HG03045 (cell line): Measurements from ENCODE around the gene GRIN2A.

Experiments used
- ATAC-seq: cut with Tn5 transposase; IDR thresholded peaks from one replicate; pipeline ENCODE4 v1.9.1; 2021; ENCODE audit warnings: mild to moderate bottlenecking, moderate library complexity; ENCODE audit not compliant: unreplicated experiment

GRIN2A gene

DNA sequence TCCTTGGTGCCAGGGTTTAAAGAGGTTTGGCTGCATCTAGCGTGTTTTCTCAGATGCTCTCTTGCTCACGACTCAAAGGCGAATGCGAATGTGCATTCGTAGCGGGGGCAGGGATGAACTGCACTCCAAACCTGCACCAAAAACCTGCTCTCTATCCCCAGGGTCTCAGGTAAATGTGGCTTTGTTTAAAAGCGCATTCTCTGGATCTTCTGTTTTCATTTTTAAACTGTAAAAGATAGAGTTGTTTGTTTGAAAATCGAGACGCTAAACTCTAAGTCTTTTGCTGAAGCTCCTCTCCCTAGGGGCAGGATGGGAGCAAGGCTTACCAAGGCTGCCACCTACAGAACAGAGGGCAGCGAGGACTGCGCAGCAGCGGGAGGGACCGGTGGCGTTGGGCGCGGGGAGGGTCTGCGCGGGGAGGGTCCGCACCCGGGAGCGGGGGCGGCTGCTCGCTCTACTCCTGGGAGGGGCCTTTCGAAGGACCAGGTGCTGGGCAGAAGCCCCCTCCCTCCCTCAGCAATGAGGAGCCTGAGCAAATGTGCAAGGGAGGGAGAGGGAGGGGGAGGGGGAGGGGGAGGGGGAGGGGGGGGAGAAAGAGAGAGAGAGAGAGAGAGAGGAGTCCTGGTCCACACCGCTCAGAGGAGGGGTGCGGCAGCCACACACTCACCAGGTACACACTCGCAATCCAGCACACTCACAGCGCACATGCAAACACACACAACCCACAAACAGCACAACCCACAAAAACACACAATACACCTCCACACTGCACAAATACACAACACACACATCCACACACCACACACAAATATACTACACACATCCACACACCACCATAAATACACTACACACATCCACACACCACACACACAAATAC is 142.8 kb downstream of the GRIN2A start:
- ATAC-seq = no peak

DNA sequence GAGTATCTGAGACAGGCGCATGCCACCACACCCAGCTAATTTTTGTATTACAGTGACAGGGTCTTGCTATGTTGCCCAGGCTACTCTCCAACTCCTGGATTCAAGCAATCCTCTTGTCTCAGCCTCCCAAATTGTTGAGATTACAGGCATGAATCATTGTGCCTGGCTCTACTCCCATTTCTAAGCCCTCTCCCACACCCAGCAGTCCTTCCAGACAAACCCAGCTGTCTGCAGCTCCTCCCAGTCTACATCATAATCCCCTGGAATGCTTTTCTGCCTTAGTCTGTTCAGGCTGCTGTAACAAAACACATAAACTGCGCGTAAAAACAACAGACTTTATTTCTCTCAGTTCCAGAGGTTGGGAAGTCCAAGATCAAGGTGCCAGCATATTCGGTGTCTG is 144.5 kb downstream of the GRIN2A start:
- no peak for ATAC-seq

DNA sequence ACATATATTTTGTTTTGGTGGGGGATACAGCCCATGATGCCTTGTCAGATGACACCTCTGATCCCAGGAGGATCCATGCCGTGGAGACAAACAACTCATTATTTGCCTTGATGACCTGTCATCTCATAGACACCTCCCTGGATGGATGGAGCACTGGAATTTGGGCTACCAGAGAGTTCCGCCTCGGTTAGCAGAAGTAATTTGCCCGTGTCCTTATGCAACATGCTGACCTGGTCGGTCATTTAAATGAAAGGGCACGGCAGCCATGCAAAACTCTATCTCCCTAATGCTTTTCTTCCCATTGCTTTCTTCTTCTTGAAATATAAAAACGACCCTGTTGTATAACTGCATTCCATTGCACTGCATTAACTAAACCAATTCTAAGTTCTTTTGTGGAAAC is 145.3 kb downstream of the GRIN2A start:
- no peak for ATAC-seq

DNA sequence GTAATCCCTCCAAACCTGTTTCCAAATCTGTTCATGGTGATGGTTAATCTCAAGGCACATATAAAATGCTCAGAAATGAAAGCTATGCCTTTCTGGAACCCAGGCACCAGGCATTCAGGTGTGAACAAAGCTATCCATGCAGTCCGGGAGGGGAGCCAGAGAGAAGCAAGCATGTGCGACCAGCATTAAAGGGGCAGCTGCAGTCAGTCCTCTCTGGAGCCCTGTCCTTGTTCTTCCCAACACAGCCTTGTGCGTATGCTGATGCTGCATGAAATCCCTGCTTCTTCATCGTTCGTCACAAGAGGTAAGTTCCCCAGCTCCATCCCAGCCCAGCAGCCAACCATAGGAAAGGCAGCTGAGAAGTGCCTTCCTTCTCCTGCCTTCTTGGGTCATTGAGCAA is 148.7 kb downstream of the GRIN2A start:
- ATAC-seq = no peak

DNA sequence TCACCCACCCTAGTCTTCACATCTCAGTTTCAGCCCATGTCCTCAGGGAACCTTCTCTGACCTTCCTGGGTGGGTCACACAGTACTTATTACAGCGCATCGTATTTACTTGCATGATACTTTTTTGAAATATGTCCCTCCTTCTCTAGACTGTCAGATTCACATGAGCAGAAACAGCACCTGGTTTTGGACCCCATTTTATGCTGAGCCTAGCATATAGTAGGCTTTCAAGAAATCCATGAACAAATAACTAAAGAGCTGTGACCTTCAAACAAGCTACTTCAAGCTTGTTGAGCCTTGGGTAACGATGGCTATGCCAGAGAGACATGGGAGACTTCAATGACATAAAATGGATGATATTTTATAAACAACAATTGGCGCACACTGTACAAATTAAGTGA is 150.3 kb downstream of the GRIN2A start:
- no peak for ATAC-seq

DNA sequence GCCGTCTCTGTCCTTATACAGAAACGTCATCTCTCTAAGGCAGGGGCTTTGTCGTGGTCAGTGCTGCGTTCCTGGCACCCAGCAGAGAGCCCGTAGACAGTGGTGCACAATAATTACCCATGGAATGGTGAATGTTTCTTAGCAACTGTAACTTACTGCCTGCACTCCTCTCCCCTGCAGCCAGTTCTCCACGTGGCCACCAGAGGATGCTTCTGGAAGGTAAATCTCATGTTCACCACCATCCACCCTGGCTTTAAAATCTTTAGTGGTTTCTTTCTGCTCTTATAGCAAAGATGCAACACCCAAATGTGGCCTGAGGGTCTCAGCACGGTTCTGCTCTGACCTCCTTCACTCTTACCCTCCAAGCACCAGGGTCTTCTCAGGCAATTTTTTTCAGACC is 150.8 kb downstream of the GRIN2A start:
- no peak for ATAC-seq

DNA sequence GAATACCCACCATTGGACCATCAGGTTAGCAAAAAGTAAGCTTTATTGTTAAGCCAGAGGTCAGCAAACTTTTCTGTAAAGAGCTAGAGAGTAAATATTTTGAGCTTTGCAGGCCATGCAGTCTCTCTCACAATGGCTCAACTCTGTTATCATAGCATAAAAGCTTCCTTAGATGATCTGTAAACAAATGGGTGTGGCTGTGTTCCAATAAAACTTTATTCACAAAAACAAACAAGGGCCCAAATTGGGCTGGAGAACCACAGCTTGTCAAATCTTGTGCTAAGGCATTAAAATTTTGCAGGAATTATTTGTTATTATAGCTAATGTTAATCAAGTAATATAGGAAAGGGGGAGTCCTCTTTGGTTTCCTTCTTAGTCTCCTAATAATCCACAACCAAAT is 153.6 kb downstream of the GRIN2A start:
- no peak for ATAC-seq

DNA sequence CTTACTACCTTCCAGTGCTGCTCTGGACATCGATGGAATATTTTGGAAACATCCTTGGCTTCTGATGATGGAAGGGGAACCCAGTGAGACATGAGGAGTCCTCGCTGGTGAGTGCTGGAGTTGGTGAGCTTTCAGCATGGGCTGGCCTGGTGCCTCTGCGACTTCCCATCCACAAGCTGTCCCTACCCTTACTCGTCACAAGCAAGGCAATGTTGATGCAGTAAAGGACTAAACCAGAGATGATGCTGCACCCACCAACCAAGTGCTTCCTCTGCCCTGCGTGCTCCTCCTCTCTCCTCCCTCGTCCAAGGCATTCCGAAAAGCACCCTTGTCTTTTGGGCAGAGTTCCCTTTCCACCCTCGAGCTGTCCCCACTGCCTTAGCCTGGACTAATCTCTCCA is 154.7 kb downstream of the GRIN2A start:
- no peak for ATAC-seq

DNA sequence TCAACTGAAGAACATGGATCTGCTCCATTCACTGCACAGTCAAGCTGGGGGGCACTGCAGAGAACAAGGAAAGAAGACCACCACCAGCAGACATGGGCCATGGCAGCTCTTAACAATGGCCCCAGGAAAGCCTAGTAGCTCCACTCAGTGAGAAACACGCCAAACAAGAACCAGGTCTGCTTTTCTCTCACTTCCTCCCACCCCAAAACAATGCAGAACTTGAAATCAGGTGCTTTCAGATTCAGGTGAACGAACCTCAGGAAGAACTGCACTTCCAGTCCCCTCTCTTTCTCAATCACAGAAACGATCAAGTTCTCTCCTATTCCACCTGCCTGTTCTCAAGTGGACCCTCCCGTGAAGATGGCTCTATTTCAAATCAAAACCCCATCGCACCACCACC is 155.6 kb downstream of the GRIN2A start:
- no peak for ATAC-seq

DNA sequence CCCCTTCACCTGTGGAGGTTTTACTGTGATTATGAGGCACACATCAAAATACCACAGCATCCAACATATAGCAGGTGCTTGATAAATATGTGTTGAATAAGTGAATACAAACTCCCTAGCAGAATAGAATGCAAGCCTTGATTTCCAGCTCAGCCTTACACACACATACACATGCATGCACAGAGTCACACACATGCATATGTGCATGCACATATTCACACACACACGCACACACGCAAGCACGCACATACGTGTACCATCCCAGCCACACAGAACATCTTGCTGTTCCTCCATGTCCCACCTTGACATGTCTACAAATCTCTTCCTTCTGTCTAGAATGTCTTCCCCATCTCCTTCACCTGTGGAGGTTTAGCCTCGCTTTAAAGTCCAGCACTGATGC is 160.1 kb downstream of the GRIN2A start:
- ATAC-seq = no peak

DNA sequence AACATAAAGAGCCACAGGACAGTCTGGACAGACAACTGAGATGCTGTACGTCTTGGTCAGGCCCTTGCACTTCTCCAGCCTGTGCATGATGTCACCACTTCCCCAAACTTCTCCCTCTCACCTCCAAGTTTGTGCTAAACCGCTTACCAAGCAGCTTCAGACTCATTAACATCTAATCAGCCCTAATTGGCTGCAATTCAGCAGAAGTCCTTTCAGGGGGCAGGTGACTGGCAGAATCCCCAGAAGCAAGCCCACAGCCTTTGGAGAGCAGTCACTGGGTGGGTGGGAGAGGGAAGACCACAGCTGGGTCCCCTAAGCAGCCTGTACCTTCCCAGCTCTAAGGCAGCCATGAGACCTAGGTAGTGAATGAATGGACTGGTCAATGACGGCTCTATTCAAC is 161.4 kb downstream of the GRIN2A start:
- ATAC-seq = no peak

DNA sequence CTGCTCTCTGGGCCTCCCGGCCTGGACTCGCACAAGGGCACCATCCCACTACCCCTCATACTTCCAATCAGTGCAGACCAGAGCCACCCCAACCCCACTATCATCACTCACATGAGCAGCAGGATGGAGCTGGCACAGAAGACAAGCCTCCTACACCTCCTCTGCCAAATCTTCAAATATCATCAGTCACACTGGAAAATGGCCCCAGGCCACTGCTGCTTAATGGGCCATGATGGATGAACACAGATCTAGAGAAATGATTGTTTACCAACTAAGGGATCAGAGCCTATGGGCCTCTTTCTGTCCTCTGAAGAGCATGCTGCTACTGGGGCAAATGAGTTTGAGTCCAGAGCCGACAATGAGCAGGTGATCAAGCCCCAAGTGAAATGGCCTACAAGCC is 165.5 kb downstream of the GRIN2A start:
- no peak for ATAC-seq

DNA sequence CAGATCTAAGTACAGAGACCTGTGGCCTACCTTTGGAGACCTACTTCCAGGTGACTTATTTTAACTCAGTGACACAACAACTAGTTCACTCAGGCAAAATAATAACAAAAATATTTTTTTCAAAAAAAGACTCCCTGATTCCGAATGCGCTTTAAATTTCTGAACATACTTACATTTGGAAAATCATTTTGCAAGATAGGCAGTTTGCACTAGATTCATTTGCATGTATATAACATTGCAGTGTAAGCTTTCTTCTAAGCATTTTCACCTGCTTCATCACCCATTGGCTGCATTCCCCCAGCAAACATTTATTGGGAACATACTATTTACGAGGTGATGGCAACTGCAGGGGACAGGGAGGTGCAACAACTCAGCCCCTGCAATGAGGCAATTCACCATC is 166.8 kb downstream of the GRIN2A start:
- no peak for ATAC-seq

DNA sequence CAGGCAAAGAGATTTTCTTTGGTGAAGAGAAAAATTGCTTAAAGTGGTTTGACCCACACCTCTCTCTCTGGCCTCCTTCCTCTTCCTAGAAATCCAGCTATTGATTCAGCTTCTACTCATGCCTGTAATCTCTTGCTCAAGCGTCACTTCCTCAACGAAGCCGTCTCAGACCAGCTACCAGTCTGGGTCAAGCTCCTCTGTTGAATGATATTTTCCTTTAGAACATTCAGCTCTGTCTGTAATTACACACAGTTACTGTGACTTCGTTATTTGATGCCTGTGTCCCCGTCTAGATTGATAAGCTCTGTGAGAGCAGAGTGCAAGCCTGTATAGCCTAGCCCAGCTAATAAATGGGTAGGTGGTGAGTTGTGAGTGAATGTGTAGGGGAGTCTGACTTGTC is 168.5 kb downstream of the GRIN2A start:
- no peak for ATAC-seq

DNA sequence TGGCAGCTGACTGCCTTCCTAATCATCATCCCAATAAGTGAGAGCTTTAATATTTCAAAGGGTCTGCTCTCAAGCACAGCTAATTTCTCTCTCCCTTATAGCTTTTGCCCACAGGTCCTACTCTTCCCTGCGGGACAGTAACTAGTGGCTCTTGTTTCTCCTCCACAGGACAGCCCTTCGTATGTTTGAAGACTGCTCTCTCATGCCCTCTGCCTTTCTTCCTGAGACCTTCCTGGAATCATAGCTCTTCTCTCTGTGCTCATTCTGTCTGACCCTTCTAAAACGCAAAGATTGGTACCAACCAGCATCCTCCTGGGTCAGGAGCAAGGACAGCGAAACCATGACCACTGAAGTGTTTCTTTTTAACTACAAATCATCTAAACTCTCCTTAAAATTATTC is 168.9 kb downstream of the GRIN2A start:
- ATAC-seq = no peak

DNA sequence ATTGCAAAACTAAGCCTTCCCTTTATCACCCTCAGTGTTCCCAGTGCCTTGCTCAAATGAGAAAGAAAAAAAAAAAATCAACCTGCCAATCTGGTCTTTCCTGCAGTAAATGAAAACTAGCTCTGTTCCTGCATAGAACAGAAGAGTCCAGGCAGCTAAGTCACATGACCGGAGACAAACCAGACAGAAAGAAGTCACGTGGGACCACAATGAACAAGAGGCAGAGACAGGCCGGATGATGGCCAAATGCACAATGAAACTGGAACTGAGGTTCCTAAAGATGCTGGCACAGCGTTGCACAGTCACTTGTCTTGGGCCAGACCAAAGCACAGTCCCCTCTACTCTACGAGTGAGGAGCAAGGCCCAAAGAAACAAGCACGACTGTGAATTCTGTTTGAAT is 172.5 kb downstream of the GRIN2A start:
- no peak for ATAC-seq

DNA sequence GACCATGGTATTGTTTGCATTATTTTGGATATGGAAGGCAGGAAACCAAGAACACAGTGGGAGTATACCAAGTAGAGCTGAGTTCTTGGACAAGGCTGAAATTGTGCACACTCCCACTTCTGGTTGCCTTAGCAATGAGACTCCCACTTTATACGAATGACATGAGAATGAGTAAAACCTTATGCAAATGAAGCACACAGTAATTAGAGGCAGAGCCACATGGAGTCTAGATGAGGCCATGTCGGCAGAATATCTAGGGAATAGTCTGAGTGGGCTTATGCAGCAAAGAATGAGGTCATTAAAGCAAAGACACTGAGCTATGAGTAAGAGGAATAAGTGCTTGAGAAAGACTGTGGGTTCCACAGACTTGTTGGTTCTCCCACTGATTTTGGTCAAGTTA is 178.7 kb downstream of the GRIN2A start:
- ATAC-seq = no peak

DNA sequence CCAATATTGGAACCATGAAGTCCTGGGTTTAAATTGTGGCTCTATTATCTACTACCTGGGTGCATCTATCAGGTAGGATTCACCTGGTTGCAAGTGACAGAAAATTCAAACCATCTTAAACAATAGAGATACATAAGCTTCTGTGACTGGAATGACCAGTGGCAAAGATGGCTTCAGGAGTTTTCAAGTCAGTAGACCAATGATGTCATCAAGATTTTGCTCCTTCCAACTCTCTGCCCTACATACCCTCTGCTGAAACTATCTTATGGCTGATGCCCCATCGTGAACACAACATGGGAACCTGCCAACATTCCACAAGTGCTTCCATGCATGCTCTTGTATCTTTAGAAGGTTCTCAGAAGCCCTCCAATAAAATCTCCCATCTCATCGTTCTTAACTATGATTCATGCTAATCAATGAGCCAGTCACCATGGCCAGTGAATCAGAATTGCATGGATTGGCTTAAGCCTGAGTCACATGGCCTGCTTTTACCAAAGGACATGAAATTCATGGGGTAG is 180.9 kb downstream of the GRIN2A start:
- ATAC-seq = no peak

DNA sequence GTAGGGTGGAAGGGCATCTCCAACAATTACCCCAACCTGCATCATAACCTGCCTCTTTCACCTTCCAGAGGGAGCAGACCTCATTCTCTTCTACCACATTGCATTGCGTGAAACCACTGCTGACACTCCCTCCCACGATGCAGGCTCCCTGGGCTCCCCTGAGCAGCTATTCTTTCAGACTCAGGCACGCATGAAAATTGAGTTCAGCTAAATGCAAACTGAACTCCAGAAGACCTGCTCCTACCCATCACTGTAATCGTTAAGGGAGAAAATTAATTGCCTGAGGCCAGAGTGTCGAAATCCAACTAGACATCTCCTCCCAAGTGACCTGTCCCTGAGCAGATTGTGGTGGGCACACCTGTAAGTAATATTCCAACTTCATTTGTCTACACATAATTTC is 186.0 kb downstream of the GRIN2A start:
- ATAC-seq = no peak

DNA sequence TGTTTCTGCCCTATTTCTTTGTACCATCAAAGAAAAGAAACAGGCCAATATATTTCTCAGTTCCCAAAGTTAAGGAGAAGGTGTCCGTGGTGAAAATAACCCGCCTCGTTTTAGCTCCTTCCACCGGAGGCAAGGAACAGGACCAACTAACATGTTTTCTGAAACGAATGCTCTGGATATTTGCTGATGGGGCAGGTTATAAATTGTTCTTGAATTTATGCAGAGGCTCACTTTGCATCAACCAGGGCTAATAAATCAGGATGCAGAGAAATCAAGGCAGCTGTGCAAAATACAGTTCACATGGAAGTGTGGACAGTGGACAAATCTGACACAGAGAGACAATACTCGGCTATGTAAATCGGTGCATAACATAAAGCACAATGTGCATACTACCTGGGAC is 189.8 kb downstream of the GRIN2A start:
- no peak for ATAC-seq

DNA sequence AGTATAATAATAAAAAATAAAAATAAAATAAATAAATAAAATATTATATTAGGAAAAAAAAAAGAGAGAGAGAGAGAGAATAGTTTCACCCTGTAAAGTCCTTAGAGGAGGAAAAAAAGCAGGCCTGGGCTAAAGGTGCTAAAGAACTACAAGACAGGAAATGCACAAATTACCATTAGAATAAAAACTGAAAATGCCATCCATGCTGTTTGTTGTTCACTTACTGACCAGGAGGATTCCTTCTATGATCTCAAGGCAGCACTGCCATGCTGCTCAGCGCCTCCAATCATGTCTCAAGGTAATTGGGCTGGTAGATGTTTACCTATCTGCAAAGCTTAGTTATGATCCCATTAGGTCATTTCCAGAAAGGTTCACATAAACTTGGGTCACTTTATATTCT is 201.2 kb downstream of the GRIN2A start:
- ATAC-seq = no peak

DNA sequence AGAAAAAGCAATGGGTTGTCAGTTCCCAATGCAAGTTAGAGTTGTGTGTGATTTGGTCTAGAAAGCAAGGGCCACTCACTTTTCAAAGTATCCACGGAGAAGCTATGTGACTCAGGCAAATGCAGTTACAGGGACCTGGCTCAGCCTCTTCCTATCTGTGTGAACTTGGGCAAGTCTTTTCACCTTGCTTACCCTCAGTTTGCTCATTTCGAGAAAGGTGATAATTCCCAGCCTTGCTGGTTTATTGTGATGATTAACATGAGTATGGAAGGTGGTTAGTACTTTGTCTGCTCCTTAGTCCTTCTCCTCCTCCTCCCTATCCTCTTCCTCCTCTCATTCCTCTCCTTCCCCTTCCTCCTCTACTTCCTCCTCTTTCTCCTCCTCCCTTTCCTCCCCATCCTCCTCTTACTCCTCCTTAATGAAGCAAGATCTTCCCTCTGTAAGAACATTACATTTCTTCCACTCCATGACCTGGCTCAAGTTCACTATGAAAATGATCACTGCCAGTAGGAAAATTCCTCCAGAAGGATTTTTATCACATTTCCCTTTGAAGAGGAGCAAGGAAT is 204.0 kb downstream of the GRIN2A start:
- ATAC-seq = no peak
